ENCODE data around the gene GLI3.

DNA sequence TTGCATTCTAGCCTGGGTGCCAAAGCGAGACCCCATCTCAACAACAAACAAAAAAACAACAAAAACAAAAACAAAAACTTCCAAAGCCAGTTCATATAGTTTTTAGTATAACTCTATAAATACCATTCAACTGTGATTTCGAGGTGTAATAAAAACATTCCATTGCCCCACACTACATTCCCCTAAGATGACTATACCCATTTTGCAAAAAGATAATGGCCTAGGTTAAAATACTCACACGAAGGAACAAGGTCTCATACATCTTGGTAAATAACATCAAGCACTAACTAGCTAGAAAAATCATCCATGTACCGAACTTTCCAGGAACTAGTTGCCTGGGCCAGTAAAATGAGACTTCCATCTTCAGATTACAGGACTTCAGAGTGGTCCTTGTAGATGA lies 55.4 kb downstream of the GLI3 start:
- no peak for TF ChIP-seq JUND (IDR thresholded peaks at IDR 0.05; ENCODE audit: low read length)
- no peak for TF ChIP-seq JUN (IDR thresholded peaks at IDR 0.05; ENCODE audit: low read depth, low read length)
